ENCODE measurements around the gene PDZK1IP1. TPM values are rescaled to one million over a fixed set of nuclear protein-coding genes. Genes with fewer than 3 reads are reported as not detected.

The PDZK1IP1 gene
- total RNA-seq (2021; ENCODE audit: unreplicated experiment) (not detected), Bru-seq, nascent RNA (not detected), BruChase-seq, experiment 1, labeled RNA remaining after a 6-hour chase (not detected), BruChase-seq, experiment 2, labeled RNA remaining after a 2-hour chase (not detected)
- not detected in 2 replicates for polyA plus RNA-seq (2012)
- long read RNA-seq = 0 reads

- ChIA-PET POLR2A (no interaction called here), RAD21 (ENCODE audit: low non-redundant PET in 1 of 2, low total read pairs in 2 of 2, uncharacterized antibody in 2 of 2, unreplicated experiment in 2 of 2) (no interaction called here), CTCF (interaction anchor here (1.1 to 1.5 kb wide), 2 partner anchors 11 to 536 kb away, joined by 3 to 11 read pairs; no protein-coding TSS in a partner anchor)
- no peak within 1 kb of the TSS for H3K4me3 ChIP-seq (replicated peaks in 1 of 2; ENCODE audit: low read depth in 1 of 2, low read length in 2 of 2)
- H3K9ac ChIP-seq (ENCODE audit: low read length) = no peak within 1 kb of the TSS
- no peaks in the 10 kb centered on the region for H3K27me3 ChIP-seq (ENCODE audit: insufficient read depth, low read length)
- H3K9me2 ChIP-seq (ENCODE audit: insufficient read depth) = no peaks in the 10 kb centered on the region
- H3K27ac ChIP-seq (ENCODE audit: low read depth, low read length) = no peak within 1 kb of the TSS
- H3K4me1 ChIP-seq (ENCODE audit: control insufficient read depth in 1 of 2, insufficient read depth in 2 of 2, low read length in 2 of 2) = peaks cover 0 to 19% of the 10 kb centered on the region in 2 experiments; a peak in 3 of 4 replicates
- no TSS peak for BruUV-seq (replicated peaks)
- intact Hi-C loops (cut with micrococcal nuclease) = loop anchor here (5.0 kb wide), 1 partner anchor 537 kb away; no protein-coding TSS in a partner anchor
- H3K36me3 ChIP-seq (ENCODE audit: control insufficient read depth in 1 of 2, insufficient read depth in 2 of 2, low read length in 2 of 2) = no peaks in the 10 kb centered on the region
- no peak for ATAC-seq
- H3K79me2 ChIP-seq (ENCODE audit: insufficient read depth, low read length) = no peaks in the 10 kb centered on the region
- no peak within 1 kb of the TSS for H3K4me2 ChIP-seq (ENCODE audit: low read length)
- H3K9me3 ChIP-seq (ENCODE audit: control insufficient read depth in 1 of 2, insufficient read depth in 1 of 2, low read depth in 1 of 2, low read length in 2 of 2) = no peaks in the 10 kb centered on the region
- no peak within 1 kb of the TSS for H2AFZ ChIP-seq (ENCODE audit: low read depth, low read length, poor library complexity, severe bottlenecking)
- TF ChIP-seq RAD21 (IDR thresholded peaks at IDR 0.05; ENCODE audit: low read depth) = no peak
- no peak for TF ChIP-seq ELF1 (IDR thresholded peaks at IDR 0.05; ENCODE audit: borderline replicate concordance, low read depth)
- no peak for TF ChIP-seq POLR2AphosphoS5 (IDR thresholded peaks at IDR 0.05; ENCODE audit: low read depth, low read length)
- TF ChIP-seq SRF (IDR thresholded peaks at IDR 0.05; ENCODE audit: low read depth) = no peak
- TF ChIP-seq REST (IDR thresholded peaks at IDR 0.05; ENCODE audit: low read depth) = no peak
- TF ChIP-seq JUND (IDR thresholded peaks at IDR 0.05) = no peak
- TF ChIP-seq YY1 (IDR thresholded peaks at IDR 0.05; ENCODE audit: extremely low read depth, insufficient replicate concordance, low read depth, low read length) = no peak
- TF ChIP-seq SP1 (IDR thresholded peaks at IDR 0.05; ENCODE audit: low read depth) = no peak
- TF ChIP-seq EGR1 (IDR thresholded peaks at IDR 0.05; ENCODE audit: low read depth) = no peak
- no peak for TF ChIP-seq FOSL1 (IDR thresholded peaks at IDR 0.05; ENCODE audit: low read depth)
- TF ChIP-seq CTCF (IDR thresholded peaks at IDR 0.05 in 2 of 3, conservative IDR thresholded peaks at IDR 0.05 in 1 of 3; ENCODE audit: borderline replicate concordance in 1 of 3, insufficient read depth in 1 of 3, low read depth in 2 of 3, low read length in 2 of 3) = no peak
- TF ChIP-seq POLR2A (IDR thresholded peaks at IDR 0.05; ENCODE audit: borderline replicate concordance, extremely low read depth, insufficient read depth, insufficient read length) = no peak
- TF ChIP-seq CBX3 (IDR thresholded peaks at IDR 0.05; ENCODE audit: low read depth) = no peak
- TF ChIP-seq EZH2phosphoT487 (IDR thresholded peaks at IDR 0.05; ENCODE audit: borderline replicate concordance) = no peak
- DNase-seq (ENCODE audit: low read depth, low spot score) = no peak
- H4K20me1 ChIP-seq (ENCODE audit: insufficient read depth) = no peaks in the 10 kb centered on the region
Observed at GRCh38 chr1:47189844-47190508, at the start of gene PDZK1IP1. PDZK1IP1 (minus strand) TSS chr1:47190036; CDS start chr1:47189932, 104 bp downstream.

Measured in HCT116 (cell line).